ENCODE results near the gene AKT2. TPM values are rescaled to one million over a fixed set of nuclear protein-coding genes. Genes with fewer than 3 reads are reported as not detected.

AKT2 gene
- total RNA-seq, 3 donors from 2014 or later (not counting 1 experiment from before 2014, with no cell fraction given), result 234 to 292 (median 261) TPM

GRCh38 chr19:40252395-40252794 is 32.8 kb downstream of the AKT2 start:
- ATAC-seq (no peak), DNase-seq (no peak)
- peaks cover 42 to 65% of the 10 kb centered on the region in 2 donors for H3K4me1 Mint-ChIP-seq
- peak overlapping the region in 1 of 2 donors; percentile 37 for H3K27ac Mint-ChIP-seq
- no peak for TF ChIP-seq CTCF (IDR thresholded peaks at IDR 0.05)
- no peaks in the 10 kb centered on the region for H3K27me3 ChIP-seq (ENCODE audit: control insufficient read depth, insufficient read depth, low read length)
- H3K27ac ChIP-seq (ENCODE audit: low read length), result no peak overlapping the region
- no peaks in the 10 kb centered on the region for H3K4me1 ChIP-seq (ENCODE audit: control insufficient read depth, insufficient read depth, low read length)
- intact Hi-C loops (cut with micrococcal nuclease), result no loop called here
- WGBS (ENCODE audit: insufficient coverage), result 94% methylated on average over 7 of the region's 7 CpGs
- peaks cover 50% of the 10 kb centered on the region for H3K36me3 ChIP-seq (ENCODE audit: control insufficient read depth, insufficient read depth, low read length)
- no peaks in the 10 kb centered on the region for H3K9me3 Mint-ChIP-seq
- H3K27me3 Mint-ChIP-seq (ENCODE audit: low read depth in 2 of 2), result no peaks in the 10 kb centered on the region
- H3K4me3 Mint-ChIP-seq, result no peak overlapping the region
- H3K36me3 Mint-ChIP-seq, result peaks cover 6% of the 10 kb centered on the region
- no peak overlapping the region for H3K4me3 ChIP-seq (ENCODE audit: low read length)
- no peaks in the 10 kb centered on the region for H3K9me3 ChIP-seq (ENCODE audit: control insufficient read depth, insufficient read depth, low read length)

GRCh38 chr19:40251991-40252390 is 33.2 kb downstream of the AKT2 start:
- no peak overlapping the region for H3K4me3 Mint-ChIP-seq
- DNase-seq, result no peak
- H3K36me3 Mint-ChIP-seq, result peaks cover 6% of the 10 kb centered on the region
- H3K4me3 ChIP-seq (ENCODE audit: low read length), result no peak overlapping the region
- H3K36me3 ChIP-seq (ENCODE audit: control insufficient read depth, insufficient read depth, low read length), result peaks cover 50% of the 10 kb centered on the region
- H3K4me1 ChIP-seq (ENCODE audit: control insufficient read depth, insufficient read depth, low read length), result no peaks in the 10 kb centered on the region
- H3K27ac Mint-ChIP-seq, result peak overlapping the region in 1 of 2 donors; percentile 37
- 89% methylated on average over 3 of the region's 4 CpGs for WGBS (ENCODE audit: insufficient coverage)
- intact Hi-C loops (cut with micrococcal nuclease), result no loop called here
- no peak for ATAC-seq
- H3K9me3 Mint-ChIP-seq, result no peaks in the 10 kb centered on the region
- H3K27ac ChIP-seq (ENCODE audit: low read length), result no peak overlapping the region
- no peaks in the 10 kb centered on the region for H3K27me3 ChIP-seq (ENCODE audit: control insufficient read depth, insufficient read depth, low read length)
- no peaks in the 10 kb centered on the region for H3K27me3 Mint-ChIP-seq (ENCODE audit: low read depth in 2 of 2)
- H3K4me1 Mint-ChIP-seq, result peaks cover 40 to 63% of the 10 kb centered on the region in 2 donors
- TF ChIP-seq CTCF (IDR thresholded peaks at IDR 0.05), result no peak
- no peaks in the 10 kb centered on the region for H3K9me3 ChIP-seq (ENCODE audit: control insufficient read depth, insufficient read depth, low read length)

GRCh38 chr19:40251244-40251643 is 33.9 kb downstream of the AKT2 start:
- Histone ChIP-seq H3K4me3 (ENCODE audit: low read length) (no peak overlapping the region), H3K27ac (ENCODE audit: low read length) (no peak overlapping the region), H3K36me3 (ENCODE audit: control insufficient read depth, insufficient read depth, low read length) (peaks cover 44% of the 10 kb centered on the region), H3K4me1 (ENCODE audit: control insufficient read depth, insufficient read depth, low read length) (no peaks in the 10 kb centered on the region), H3K27me3 (ENCODE audit: control insufficient read depth, insufficient read depth, low read length) (no peaks in the 10 kb centered on the region), H3K9me3 (ENCODE audit: control insufficient read depth, insufficient read depth, low read length) (no peaks in the 10 kb centered on the region)
- DNase-seq (no peak), ATAC-seq (no peak)
- Mint-ChIP-seq H3K36me3 (peaks cover 6% of the 10 kb centered on the region), H3K27ac (peak overlapping the region in 1 of 2 donors; percentile 20), H3K4me1 (peaks cover 43 to 60% of the 10 kb centered on the region in 2 donors), H3K27me3 (ENCODE audit: low read depth in 2 of 2) (no peaks in the 10 kb centered on the region), H3K9me3 (no peaks in the 10 kb centered on the region), H3K4me3 (no peak overlapping the region)
- TF ChIP-seq CTCF (IDR thresholded peaks at IDR 0.05), result no peak
- intact Hi-C loops (cut with micrococcal nuclease), result no loop called here

- no peaks in the 10 kb centered on the region for H3K27me3 ChIP-seq (ENCODE audit: control insufficient read depth, insufficient read depth, low read length)
- intact Hi-C loops (cut with micrococcal nuclease), result no loop called here
- Mint-ChIP-seq H3K4me1 (peaks cover 42 to 53% of the 10 kb centered on the region in 2 donors), H3K27me3 (ENCODE audit: low read depth in 2 of 2) (no peaks in the 10 kb centered on the region), H3K4me3 (no peak overlapping the region), H3K9me3 (no peaks in the 10 kb centered on the region), H3K36me3 (peaks cover 6% of the 10 kb centered on the region), H3K27ac (peak overlapping the region in 1 of 2 donors; percentile 18)
- H3K4me3 ChIP-seq (ENCODE audit: low read length), result no peak overlapping the region
- no peak for ATAC-seq
- no peak for TF ChIP-seq CTCF (IDR thresholded peaks at IDR 0.05)
- 87% methylated on average over 11 of the region's 11 CpGs for WGBS (ENCODE audit: insufficient coverage)
- no peaks in the 10 kb centered on the region for H3K9me3 ChIP-seq (ENCODE audit: control insufficient read depth, insufficient read depth, low read length)
- peaks cover 30% of the 10 kb centered on the region for H3K36me3 ChIP-seq (ENCODE audit: control insufficient read depth, insufficient read depth, low read length)
- DNase-seq, result no peak
- H3K4me1 ChIP-seq (ENCODE audit: control insufficient read depth, insufficient read depth, low read length), result no peaks in the 10 kb centered on the region
- H3K27ac ChIP-seq (ENCODE audit: low read length), result no peak overlapping the region
These were observed 35.4 kb downstream of the AKT2 start for GRCh38 chr19:40249781-40250180.
